ENCODE data around the gene TNFSF8.

TNFSF8 gene, protein sequence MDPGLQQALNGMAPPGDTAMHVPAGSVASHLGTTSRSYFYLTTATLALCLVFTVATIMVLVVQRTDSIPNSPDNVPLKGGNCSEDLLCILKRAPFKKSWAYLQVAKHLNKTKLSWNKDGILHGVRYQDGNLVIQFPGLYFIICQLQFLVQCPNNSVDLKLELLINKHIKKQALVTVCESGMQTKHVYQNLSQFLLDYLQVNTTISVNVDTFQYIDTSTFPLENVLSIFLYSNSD

DNA sequence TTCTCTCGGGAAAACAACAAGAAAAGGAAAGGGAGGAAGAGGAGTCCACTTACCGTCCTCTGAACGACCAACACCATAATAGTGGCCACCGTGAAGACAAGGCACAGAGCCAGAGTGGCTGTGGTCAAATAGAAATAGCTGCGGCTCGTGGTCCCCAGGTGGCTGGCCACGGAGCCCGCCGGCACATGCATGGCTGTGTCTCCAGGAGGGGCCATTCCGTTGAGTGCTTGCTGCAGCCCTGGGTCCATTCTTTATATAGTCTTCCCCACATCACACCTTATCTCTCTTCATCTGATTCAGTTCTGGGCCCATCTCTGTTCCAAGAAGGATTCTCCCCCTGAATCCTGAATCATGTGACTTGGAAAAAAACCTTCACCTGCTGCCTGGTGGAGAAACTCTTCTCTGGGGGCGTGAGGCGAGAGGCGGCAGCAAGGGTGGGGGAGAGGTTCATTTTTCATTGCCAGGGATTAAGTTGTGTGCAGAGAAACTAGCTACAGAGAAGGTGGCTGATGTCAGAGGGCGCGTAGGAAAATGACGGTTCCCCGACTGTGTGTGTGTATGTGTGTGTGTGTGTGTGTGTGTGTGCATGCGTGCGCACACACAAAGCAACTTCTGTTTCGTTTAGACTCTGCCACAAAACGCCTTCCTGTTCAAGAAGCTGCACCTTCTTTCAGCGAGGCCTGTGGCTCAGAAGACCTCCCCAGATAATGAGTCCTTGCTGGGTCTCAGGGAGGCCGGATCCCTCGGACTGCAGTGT is at the start of gene TNFSF8:
TSS of gene TNFSF8 (minus strand) at position 536 of the 757 bp plus-strand sequence. CDS start at position 248, 288 bp downstream.
- DNase-seq = peak; percentile 62

DNA sequence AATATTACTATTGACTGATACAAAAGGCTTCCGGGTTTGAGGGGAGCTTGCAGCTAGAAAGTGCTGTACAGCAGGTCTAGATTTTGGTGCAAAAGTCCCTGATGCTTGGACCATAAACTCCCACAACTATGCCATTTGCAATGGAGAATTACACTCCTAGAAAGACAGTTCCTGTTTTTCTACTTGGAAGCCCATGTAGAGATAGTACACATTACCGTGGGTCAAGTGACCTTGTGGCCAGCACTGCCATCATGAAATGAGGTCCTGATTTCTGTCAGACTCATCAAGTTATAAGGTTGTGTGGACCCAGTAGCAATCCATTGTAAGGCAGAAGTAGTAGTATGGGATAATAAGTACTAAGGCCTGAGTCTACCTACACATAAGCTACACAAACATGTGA is 42.8 kb upstream of the TNFSF8 start:
- DNase-seq = no peak

DNA sequence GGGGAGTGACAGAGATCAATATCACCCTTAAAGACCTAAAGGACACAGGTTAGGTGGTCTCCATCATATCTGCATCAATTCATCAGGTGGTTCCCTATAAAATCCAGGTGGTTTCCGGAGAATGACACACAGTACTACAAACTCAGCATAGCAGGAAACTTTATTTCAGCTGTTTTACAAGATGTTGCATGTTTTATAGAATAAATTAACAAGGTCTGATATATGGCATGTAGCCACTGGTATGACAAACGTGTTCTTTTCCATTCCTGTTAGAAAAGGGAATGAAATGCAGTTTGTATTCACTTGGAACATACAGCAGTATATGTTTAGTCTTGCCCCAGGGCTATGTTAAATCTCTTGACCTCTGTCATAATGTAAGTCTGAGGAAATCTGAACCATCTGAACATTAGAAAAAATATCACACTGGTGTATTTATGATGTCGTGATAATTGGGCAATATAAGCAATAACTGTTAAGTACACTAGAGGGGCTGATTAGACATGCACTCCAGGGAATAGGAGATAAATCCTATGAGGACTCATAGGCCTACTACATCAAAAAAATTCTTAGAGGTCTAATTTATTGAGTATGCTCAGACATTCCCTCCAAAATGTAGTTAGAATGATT is 42.2 kb upstream of the TNFSF8 start:
- DNase-seq = no peak

DNA sequence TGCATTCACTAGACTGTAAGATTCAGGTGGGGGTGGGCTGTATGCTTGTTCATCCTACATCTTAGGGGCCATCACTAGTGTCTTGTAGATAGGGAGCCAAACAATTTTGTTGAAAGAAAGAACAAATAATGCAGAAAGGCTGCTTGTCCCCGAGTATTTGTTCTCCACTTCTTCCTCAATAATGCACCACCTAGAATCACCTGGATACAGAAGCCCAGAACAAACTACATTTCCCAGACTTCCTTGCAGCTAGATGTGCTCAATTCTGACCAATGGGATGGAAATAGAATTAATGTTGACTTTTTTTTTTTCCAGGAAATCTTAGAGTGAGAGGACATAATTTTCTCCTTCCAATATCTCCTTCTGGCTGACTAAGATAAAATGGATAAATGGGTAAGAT is 38.9 kb upstream of the TNFSF8 start:
- DNase-seq = no peak

DNA sequence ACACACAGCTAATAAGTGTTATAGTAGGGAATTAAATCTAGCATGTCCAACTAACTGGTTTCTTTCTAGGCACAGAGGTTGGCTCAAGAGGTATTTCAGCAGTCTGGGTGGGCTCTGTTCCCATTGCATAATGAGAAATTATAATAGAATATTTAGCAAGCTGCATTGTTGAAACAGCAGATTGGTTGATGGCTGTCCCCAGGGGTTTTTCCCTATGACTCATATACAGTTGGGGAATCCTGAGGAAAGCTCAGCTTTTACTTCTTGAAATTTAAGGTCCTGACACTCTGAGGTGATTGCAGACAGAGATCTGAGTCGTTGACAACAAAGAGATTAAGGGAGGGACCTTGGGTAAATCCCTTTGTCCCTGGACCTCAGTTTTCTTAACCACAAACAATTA is 38.3 kb upstream of the TNFSF8 start:
- no peak for DNase-seq

DNA sequence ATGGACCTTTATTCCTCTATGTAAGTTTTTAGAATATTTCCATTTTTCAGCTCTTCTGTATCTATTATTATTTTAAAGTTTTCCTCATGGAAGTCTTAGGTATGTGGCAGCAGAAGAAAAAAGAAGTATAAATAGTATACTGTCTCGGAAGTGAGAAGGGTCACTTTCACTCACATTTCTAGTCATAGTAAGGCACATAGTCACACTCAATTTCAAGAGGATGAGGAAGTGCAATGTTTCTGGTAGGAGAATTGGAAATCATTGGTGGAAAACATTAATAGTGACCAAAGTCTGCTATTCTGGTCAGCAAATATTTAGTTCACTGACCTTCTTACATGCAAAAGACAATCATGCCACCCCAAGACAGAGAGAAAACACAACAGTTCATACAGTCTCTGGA is 35.2 kb upstream of the TNFSF8 start:
- DNase-seq = no peak

DNA sequence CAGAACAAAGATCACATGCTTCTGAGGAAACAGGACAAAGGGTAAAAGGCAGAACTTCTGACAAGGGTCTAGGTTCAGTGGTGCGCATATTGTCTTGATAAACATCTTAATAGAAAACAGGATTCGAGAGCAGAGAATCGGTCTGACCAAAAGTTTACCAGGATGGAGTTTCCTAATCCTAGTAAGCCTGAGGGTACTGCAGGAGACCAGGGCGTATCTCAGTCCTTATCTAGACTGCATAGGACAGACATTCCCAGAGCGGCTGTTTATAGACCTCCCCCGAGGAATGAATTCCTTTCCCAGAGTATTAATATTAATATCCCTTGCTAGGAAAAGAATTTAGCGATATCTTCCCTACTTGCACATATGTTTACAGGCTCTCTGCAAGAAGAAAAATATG is 32.4 kb upstream of the TNFSF8 start:
- DNase-seq = no peak

DNA sequence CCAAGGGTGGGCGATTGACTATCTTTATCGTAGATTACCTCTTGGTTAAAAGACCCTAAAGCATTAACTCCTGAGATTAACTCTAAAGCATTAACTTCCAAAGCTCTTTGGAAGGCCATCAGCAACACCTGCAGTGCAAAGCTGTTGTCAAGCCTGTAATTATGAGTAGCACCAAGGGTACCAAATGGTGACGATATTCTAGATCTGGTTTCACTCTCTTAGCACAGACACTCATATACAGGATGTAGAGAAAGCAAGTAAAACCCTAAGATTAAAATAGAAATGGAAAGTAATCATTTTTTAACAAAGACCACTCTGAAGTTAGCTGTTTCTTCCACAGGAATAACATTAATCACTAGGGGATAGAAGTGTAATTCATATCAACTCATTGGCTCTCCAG is 29.9 kb upstream of the TNFSF8 start:
- DNase-seq = no peak

DNA sequence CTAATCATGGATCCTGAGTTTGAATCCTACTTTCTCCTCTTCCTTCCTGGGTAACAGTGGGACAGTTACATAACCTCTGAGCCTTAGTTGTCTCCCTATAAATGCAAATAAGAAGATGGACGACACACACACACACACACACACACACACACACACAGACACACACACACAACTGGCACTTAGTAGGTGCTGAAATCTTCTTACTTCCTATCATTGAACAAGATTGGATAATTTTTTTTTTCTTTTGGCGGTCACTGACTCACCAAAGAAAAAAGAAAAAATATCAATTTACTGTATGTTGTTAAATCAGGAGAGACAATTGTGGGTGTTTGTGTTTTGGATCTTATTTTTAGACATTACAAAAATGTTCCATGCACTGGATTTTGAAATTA is 28.4 kb upstream of the TNFSF8 start:
- no peak for DNase-seq

DNA sequence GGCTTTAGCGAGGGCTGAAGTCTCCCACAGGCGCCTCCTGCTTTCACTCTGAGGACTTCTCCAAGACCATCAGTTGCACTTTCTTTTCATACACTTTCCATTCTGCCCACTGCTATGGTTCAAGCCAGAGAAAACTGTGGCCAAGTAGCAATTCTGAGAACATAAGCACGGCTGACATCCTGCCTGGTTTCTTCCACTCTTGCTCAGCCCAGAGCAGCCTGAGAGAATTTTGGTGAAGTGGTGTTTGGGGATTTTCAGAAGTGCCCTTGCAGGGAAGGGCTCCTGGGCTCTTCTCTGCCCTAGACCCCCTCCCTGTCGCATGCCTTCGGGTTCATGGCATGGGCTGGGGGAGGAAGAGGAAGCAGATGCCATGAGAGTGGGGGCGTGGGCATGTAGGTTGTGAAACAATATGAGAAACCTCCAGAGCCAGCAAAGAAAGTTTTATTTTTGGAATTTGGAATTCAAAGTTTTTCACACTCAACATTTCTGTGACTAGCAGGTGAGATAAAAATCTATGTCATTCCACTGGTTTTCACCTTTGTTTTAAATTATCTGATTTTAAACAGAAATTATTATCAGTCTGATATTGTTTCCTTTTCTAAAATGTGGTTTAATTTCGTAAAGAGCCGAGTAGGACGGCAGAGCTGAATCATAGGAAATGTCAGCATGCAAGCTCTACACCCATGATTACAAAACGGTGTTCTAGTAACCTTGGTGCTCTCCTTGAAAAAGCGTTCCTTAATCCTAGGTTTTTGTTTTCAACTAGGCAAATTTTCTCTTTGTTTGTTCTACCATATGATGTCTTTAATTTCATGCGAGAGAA is 27.8 kb upstream of the TNFSF8 start:
- DNase-seq = peak; percentile 0

DNA sequence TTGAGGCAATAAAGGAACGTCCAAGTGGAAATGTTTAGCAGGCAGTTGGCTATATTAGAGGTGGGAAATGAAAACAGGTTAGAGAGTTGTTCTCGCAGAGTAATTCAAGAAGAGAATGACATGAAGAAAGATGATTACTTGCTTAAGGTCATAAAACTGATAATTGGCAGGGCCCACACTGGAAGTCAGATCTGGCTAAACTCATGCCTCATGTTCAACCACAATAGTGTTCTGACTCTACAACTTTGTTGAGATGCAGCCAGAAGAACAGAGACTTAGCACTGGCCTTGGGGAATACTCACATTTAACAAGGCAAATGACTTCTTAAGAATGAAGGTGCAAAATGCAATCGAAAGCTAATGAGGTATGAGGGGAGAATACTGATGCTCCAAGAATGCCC is 27.2 kb upstream of the TNFSF8 start:
- no peak for DNase-seq

DNA sequence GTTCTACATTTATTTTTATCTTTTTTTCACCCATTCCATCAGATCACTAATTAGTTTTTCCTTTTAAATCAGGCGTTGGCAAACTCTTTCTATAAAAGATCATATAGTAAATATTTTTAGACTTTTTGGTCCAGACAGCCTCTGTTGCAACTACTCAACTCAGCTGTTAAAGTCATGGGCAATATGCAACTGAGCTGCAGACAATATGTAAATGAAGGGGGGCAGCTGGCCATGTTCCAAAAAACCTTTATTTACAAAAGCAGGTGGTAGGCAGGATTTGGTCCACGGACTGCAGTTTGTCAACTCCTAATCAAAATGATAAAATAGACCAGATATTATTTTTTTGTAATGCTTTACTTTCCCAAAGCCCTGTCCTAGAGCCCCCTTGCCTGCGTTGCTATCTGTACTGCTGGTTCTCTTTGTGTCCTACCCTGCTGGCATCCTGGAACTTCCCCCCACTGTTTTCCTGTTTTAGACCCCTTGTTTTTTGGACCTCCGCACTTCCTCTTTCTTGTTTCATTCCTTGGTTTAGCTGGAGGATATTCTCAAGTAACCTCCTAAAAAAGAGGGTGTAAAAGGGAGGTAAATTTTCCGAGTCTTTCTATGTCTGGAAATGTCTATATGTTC is 24.7 kb upstream of the TNFSF8 start:
- DNase-seq = no peak

DNA sequence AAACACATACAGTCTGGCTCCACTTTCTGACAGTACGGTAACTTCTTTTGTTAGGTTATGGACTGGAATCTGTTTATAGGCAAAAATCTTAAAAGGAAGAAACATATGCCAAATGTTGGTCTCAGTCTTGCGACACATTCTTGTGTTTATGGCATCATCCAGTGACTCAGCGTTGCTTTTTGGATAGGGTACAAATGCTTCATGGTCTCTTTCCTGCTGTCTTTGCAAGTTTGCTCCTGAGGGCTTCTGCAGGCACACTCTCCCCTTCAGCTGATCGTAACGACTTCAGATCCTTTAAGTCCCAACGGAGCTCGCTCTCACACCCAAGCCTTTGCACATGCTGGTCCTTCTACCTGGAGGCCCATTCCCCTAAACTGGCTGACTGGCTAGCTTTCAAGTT is 23.6 kb upstream of the TNFSF8 start:
- DNase-seq = no peak

DNA sequence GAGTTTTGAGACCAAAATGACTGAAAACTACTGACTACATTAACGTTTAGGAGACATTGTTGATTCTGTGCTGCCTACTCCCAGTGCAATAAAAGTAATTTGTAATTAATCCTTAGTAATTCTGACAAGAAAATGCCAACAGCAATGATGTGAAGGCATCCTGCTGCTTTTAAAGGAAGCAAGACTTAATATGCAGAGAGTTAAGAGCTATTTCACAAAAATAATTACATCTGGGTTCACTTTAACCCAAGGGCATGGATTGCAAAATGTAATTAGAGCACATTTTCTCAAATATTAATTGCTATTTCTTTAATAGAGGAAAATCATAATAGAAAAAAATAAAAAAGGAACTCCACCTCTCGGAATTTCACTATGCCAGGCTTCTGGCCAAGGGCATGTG is 22.7 kb upstream of the TNFSF8 start:
- no peak for DNase-seq

DNA sequence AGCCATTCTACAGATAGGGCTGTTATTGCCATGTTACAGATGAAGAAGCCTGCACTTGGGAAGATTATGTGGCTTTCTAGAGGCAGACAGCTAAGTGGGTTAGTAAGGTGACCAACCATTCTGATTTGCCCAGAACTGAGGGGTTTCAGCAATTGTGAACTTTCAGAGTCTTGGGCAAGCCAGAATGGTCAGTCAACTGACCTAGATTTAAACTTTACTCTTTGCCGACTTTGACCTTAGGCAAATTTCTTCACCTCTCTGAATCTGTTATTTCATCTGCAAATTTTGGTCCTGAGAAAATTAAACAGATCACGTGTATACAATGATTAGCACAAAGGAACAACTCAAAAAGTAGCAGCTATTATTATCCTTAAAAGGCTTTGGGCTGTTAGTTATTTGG is 20.4 kb upstream of the TNFSF8 start:
- no peak for DNase-seq

DNA sequence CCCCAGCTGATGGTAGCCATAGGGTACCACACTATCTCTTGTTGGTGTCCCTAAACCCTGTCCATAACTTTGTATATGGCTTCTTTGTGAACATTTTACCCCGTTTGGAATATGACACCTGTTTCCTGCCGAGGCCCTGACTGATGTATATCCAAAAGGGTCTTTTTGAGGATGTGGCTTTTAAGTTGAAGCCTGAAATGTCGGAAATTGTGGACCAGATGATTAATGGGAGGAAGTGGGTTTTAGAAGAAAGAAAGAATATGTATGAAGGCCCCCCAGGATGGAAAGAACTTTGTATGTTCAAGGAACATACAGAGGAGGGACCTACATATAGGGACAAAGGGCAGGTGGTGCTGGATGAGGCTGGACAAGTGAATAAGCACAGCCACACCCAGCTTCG is 16.7 kb upstream of the TNFSF8 start:
- no peak for DNase-seq

DNA sequence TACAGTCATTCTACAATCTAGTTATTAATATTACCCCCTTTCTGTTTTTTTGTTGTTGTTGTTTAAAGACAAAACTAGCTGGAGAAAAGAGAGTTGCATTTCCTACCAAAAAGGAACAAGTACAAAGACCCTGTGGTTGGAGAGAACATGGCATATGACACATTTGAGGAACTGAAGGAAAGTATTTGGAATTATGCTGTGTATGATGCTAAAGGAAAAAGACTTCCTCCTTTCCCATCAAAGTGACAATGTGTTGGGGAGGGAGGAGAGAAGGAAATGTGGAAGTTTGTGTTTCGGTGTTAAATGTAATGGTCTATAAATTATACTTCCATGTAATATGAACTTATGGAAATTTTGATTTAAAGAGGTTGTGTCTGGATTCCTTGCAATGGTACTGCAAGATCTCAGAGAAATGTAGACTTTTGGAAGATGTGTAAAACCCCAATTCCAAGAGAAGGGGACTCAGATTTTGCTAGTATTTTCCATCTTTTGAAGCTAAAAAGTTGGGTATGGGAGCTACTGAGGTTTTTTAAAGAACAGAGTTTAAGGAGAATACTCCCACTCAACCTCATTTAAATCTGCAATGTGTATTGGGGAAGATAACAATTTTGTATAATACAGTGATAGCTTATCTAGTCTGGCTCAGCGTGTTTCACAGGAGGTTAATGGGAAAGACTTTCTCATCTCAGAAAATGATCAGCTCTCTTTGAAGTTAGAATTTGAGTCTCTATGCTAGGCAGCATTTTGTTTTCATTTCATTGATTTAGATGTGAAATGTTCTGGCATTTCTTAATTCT is 15.4 kb upstream of the TNFSF8 start:
- no peak for DNase-seq

DNA sequence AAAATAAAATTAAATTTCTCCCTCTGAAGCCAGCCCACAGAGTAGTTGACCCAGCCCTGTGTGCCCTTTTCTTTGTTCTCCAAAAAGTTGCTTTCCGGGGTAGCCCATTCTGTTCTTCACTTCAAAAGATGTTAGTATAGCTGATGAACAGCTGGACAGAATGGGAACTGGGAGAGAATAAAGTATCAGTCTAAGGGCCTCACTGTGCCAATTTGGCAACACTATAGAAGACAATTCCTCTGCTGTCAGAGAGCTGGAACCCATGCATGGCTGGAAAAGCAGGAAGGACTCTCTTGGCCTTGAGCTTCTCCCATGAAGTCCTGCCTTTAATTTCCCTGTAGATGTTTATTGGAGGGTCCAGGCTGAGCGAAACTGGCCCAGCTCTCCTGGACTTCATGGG is 11.0 kb upstream of the TNFSF8 start:
- no peak for DNase-seq

DNA sequence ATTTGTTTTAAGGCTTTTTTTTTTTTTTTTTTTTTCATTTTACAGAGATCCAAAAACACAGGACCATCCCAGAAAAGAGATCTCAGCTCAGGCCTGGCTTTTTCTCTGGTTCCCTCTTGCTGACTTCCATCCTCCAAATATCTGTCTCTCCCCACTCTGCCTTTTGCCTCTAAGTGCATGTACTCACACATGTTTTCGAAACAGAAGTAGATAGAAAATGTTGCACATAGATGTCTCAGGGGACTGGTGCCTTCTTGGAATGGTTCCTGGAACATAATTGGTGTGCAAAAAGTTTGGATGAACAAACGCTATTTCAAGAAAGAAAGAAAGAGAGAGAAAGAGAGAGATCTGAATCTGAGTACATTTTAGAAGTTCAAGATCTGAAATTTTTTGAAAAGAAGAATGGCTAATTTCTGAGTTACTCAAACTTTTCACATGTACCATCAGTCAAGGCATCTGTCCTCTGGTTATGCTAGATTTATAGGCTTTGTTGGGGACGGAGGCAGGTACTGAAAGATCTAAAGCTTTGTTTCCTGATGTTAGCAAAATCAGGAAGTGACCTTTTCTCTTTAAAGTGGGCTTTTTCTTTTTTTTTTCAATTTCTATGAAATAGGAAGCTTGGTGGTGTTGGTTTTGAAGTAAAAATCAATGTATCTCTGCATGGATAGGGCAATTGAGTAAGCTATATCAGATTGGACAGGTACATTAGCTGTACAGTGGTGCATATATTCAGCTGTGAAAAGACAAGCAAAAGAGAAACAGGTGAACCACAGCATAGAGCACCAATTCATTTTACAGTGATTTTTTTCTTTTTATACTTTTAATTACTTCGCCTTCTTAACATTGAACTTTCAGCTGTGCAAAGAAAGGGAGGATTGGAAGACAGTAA is 8.5 kb upstream of the TNFSF8 start:
- DNase-seq = no peak

DNA sequence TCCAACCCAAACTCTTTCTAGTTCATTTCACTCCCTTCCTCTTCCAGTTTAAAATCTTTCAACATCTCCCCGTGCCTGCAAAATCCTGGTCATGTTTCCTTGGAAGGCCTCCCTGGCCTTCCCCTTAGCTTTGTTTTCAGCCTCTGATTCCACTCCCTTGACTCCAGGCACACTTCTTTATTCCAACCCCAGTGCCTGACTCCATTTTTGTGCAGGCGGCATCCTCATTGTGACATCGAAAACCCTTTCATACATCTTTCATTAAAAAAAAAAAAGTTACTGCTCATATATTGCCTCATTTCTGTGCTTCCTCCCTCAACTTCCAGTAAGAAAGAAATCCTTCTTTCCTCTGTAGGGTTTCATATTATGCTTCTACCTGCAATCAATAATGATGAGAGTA is 7.1 kb upstream of the TNFSF8 start:
- DNase-seq = no peak

DNA sequence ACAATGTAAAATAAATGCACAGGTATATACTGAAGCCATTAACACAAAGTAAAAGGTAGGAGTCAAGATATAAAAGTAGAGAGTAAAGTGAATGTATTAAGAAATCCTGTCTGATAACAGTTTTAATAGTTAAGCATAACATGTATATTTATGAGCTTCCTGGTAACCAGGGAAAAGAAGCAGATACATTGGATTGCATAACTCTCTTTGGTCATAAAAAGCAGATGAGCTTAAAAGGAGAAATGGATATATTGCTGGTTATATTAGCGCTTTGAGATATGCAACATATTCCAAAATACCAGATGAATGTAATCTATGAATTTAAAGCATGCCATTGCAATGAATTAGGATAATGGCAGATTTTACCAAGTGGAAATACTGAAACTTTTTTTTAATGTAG is 6.2 kb upstream of the TNFSF8 start:
- no peak for DNase-seq

Measured in activated effector memory CD4-positive, alpha-beta T cell treated with Interleukin-2 at 50 U/mL for 16 hours (primary cell).